ENCODE data around the gene GRK5.

Gene GRK5

DNA sequence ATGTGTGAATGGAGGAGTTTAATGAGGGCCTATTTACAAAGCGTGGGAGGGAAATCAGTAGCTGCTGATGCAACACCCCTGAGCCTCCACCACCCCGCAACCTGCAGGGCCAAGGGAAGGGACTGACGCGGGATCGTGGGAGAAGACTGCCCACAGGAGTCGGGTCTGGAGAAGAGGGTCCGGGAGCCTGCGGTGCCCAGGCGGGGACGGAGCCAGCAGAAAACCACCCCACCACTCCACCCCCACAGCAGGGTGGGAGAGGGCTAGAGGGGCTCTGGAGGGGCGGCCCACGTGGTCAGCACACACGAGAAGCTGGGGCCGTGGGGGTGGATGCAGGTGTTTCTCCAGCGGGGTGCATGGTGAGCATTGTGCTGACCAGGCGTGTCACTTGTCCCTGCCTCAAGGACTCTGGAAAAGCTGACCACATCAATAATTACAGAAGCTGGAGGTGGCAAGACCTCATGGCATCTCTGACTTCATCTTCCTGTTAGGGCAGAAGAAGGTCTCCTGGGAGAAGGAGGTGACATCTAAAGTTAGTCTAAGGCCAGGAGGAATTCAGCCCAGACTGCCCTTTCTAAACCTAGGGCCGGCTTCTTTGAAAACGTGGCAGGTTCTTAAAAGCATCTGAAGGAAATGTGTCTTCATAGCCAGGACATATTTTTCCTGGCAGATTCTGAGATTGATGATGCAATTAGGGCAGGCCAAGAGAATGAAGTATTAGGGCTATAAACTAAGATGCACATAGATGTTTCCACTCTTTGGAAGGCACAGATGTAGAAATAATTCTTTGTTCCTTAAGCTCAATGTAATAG is 184.3 kb downstream of the GRK5 start:
- FAIRE-seq = no peak

DNA sequence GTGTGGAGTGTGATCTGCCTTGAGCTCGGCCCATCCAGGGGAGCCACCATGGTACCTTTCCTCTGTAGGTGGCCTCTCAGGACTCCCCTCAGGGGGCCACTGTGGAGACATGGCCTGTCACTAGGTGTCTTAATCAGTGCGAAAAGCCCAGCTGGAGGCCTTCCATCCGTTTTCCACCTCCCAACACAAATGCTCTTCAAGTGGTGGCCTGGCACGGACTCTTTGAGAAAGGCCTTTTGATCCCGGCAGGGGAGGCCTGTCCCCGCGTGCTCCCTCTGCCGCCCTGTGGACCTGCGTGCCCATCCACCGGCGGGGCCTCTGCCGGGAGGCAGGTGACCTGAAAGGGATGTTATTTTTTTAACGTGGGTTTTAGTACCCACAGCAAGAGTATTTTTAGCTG is 185.6 kb downstream of the GRK5 start:
- FAIRE-seq = no peak

DNA sequence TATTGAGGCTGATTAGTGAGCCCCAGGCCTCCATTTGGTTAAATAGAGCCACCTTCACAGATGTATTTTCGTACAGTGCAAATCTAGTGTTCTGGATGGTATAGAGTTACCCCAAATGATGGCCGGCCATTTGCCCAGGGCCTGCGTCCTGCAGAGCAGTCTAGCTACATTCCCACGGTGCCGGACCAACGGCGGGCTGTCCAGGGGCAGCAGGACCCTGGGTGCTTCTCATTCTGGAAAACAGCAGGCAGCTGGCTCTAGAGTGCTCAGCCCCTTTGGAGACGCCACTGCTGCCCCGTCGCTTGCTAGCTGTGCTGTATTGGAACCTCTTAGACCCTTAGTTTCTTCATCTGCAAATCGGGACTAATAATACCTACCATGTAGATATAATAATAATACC is 186.1 kb downstream of the GRK5 start:
- no peak for FAIRE-seq

- FAIRE-seq = no peak
Measured at GRCh38 chr10:119393845-119394244, 186.5 kb downstream of the GRK5 start.

- FAIRE-seq = no peak
Measured at GRCh38 chr10:119394657-119395279, 187.4 kb downstream of the GRK5 start.

DNA sequence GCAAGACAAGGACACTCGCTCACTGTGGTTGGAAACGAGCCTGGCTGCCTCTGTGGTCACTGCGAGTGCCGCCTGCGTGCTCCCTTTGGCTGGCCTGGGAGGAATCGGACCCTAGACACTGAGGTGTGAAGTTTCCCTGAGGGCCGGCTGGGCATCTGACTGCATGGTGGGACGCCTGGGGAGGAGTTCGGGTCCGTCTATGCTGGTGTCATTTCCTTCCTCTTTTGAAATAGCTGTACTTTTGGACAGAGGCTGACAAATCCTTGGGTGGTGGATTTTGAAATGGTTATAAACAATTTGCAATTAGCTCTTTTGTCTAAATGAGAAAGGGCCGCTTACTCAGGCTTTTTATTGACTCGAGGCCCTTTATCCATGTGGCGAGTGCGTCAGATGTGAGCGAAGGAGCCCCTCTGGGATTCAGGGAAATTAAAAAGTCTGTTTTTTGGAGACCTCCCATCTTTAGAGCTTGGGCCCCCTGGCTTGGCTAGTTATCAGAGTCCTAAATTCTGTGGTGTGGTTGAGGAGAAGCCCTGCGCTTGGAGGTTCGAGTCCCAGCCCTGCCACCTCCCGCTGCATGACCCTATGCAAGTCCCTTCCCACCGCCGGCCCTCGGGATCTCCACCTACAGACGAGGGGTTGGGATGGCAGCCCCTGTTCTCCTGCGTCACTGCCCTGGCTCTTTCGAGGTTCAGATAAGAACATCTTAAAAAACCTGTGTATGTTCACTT is 188.1 kb downstream of the GRK5 start:
- FAIRE-seq = no peak

DNA sequence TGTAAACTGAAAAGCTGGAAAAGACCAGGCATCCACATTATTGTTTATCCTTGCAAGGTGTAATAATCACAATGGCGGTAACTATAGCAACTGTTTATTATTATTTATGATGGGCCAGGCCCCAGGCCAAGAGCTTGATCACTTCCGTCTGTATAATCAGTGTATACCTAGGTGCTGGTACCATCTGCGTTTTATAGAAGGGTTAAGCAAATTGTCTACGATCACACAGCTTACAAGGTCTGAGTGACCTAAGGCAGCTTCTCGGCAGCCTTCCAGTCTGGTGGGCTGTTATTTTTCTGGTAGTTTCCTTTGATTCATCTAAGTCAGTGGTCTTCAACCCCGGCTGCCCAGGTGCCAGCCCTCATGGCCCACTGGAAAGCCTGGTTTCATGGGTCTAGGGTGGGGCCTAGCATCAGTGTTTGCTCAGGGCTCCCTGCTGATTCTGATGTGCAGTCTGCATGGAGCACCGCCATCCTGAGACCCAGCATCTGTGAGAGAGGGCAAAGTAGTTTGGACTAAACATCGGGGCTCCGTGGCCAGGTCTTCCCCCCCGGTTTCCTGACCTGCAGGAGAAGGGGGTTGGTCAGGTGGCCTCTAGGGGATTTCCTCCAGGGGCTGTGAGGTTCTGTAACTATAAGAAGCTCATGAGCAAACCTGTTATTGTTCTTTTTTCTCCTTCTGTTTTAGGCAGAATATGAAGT is 188.8 kb downstream of the GRK5 start:
- FAIRE-seq = no peak

- FAIRE-seq = no peak
Measured at GRCh38 chr10:119396709-119397071, 189.3 kb downstream of the GRK5 start.

DNA sequence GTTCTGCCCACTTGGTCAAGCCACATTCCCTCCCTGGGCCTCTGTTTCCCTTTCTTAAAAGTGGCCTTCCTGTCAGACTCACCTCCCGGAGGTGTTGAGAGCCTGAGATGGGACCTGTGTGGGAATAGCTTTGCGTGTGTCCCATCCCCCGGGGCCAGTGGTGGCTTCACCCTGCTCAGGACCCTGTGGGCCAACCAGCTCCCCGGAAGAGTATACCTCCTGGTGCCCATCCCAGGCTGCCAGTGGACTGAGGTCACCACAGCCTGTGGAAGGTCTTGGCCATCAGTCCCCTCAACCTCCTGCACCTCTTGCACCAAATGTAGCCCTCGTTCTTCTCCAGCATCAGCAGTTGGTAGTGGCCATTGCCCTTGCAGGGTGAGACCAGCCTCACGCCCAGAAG is 190.0 kb downstream of the GRK5 start:
- FAIRE-seq = no peak

DNA sequence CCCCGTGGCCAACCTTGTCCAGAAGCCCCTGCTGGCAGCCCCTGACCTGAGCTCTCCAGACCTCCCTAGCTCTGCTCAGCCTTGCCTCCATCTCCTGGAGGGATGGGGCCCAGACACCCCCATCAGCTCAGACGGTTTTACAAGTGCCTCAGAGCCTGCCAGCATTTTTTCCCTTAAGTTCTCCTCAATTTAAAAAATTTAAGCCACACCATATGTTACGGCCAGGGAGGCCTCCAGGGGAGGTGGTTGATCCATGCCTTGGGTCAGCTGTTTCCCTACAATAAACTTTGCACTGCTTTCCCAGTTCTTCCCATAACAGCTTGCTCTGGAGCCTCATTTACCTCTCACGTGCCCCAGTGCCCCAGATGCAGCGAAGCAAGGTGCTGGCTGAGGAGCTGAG is 191.6 kb downstream of the GRK5 start:
- FAIRE-seq = no peak

DNA sequence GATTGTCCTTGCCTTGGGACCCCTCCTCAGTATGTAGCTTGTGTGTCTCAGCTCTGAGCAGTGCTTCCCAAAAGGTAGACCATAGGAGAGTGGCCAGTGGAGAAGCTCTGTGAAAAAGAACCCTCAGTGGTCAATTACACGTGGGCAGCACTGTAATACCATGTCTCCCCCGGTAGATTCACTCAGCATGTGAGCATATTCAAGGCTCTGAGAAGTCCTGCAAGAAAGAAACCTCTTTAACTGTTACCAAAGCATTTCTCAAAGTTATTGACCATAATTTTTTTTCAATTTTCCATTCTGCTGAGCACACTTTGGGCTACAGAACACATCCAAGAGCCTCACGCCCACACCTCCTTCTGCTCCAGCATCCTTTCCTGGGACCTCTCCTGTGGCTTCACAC is 192.1 kb downstream of the GRK5 start:
- FAIRE-seq = no peak

- FAIRE-seq = no peak
Measured at GRCh38 chr10:119401671-119402395, 194.5 kb downstream of the GRK5 start.

- FAIRE-seq = no peak
Measured at GRCh38 chr10:119403921-119404320, 196.6 kb downstream of the GRK5 start.

- FAIRE-seq = no peak
Measured at GRCh38 chr10:119404719-119405519, 197.5 kb downstream of the GRK5 start.

- FAIRE-seq = no peak
Measured at GRCh38 chr10:119405520-119405807, 198.1 kb downstream of the GRK5 start.

GRCh38 chr10:119406137-119406536 is 198.8 kb downstream of the GRK5 start:
- FAIRE-seq = no peak

DNA sequence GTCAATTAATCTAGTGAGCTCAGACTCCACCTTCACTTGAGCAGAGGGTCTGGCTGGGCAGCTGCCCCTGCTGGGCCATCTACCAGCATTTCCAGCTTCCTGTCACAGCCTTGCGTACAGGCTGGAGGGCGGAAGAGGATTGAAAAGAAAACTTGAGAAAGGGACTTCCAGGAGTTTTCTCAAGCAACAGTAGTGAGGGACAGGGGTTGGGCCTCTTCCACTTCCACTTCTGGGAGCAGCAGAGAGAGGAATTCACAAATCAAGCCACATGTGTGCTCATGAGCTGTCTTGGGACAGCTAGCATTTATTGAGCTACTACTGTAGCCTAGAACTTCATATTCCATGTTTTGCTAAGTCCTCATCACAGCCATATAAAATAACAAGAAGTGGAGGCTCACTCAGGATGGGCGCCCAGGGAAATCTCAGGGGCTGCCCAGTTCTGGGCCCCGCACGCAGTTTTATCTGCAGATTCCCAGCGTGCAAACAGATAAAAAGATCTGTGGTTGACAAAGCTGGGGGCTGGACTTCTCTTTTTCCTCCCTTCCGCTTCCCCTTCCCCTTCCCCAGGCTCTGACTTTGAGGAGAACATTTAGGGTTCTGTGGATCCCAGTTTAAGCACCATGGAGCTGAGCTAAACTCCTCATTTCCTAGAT is 199.4 kb downstream of the GRK5 start:
- no peak for FAIRE-seq

DNA sequence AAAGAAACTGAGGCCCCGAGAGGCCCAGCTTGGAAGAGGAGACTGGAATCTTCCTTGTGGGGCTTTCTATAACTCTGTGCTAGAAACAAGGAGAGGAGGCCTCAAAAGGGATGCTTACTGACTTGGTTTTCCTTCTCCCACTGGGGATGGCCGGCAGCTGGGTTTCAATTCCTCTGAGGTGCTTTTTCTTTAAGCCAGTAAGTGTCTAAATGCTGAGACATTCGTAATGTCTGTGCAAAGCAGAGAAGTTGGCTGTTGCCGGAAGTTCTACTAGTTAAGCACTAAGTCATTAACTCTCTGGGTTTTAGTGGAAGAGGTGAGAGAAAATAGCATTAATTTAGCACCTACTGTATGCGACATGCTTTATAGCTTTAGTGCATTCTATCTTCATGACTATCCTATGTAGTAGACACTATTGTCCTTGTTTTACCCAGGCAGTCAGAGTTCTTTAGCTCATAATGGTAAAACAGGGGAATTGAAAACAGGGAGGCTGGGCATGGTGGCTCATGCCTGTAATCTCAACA is 199.9 kb downstream of the GRK5 start:
- no peak for FAIRE-seq

GRCh38 chr10:119408072-119408471 is 200.7 kb downstream of the GRK5 start:
- FAIRE-seq = no peak

DNA sequence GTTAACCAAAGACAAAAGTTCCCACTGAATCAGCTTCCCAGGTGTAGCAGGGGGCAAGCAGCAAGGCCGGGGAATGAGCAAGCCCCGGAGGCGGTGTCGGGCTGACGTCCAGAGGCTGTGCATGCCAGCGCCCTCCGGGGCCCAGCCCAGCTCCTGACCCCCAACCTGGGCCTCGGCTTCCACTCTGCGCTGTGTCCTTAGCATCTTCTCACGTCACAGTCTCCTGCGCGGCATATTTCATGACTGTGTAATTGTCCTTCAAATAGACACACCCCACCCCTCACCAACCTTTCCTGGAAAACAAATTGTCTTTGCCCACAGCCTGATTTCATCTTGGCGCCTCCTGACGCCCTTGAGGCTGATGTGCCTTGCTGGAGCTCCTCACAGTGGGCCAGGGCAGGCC is 201.6 kb downstream of the GRK5 start:
- FAIRE-seq = no peak

DNA sequence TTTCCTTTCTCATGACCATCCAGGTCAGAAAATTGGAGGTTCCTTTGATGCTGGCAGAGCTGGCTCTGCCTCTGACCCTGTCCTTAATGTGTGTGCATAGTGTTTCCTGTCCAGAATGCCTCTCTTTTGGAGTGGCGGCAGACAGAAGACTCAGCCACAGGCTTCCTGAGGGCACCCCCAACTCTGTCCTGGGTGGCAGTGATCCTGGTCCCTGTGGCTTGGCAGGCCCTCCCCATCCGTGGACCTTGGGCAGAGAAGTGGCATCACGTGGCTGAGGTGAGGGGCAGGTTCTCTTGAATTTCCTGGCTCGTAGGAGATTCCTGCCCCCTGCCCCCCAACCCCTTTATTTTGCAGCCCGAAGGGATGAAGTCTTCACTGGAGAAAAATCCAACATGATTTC is 202.0 kb downstream of the GRK5 start:
- FAIRE-seq = no peak

Data from islet of Langerhans (tissue), 1 donor.